CD14-positive monocyte (primary cell): Measurements from ENCODE around the gene GPRC5A. TPM values are rescaled to one million over a fixed set of nuclear protein-coding genes. Genes with fewer than 3 reads are reported as not detected.

Experiments used
- DNase-seq, 3 donors: peaks; one replicate each; pipeline ENCODE4 v3.0.0-alpha.2; 2011 to 2022
- H2AFZ ChIP-seq: 2 replicates; pipeline ENCODE4 v1.6.0; 2012; ENCODE audit warnings: mild to moderate bottlenecking, low read depth, low read length, inconsistent platforms; ENCODE audit not compliant: insufficient read depth, poor library complexity, severe bottlenecking
- H3K27ac ChIP-seq, 2 donors: 1 replicate in 1 of 2; 2 replicates in 1 of 2; pipeline ENCODE4 v1.5.1; 2012 to 2013; ENCODE audit warnings: low read length in 2 of 2, control low read depth in 1 of 2, inconsistent platforms in 1 of 2, low read depth in 1 of 2, mild to moderate bottlenecking in 1 of 2
- H3K27me3 ChIP-seq, 2 donors: one replicate each; pipeline versions ENCODE4 v1.6.0 to v1.6.1; 2011 to 2013; ENCODE audit warnings: low read length in 2 of 2; ENCODE audit not compliant: control insufficient read depth in 2 of 2, insufficient read depth in 2 of 2
- H3K36me3 ChIP-seq, 2 donors: replicated peaks in 1 of 2; 1 replicate in 1 of 2; 2 replicates in 1 of 2; pipeline versions ENCODE4 v1.5.1 to v1.6.1; 2012 to 2013; ENCODE audit warnings: low read length in 2 of 2, control low read depth in 1 of 2, inconsistent platforms in 1 of 2, mild to moderate bottlenecking in 1 of 2; ENCODE audit not compliant: insufficient read depth in 2 of 2, control insufficient read depth in 1 of 2
- H3K4me1 ChIP-seq, 2 donors: 1 replicate in 1 of 2; 2 replicates in 1 of 2; pipeline versions ENCODE4 v1.5.1 to v1.6.1; 2012 to 2013; ENCODE audit warnings: low read length in 2 of 2, control low read depth in 1 of 2, inconsistent platforms in 1 of 2, mild to moderate bottlenecking in 1 of 2, moderate library complexity in 1 of 2; ENCODE audit not compliant: insufficient read depth in 2 of 2, control insufficient read depth in 1 of 2
- H3K4me2 ChIP-seq: replicated peaks from 2 replicates; pipeline ENCODE3; 2012; ENCODE audit warnings: low read length, moderate library complexity, mild to moderate bottlenecking; ENCODE audit not compliant: poor library complexity, severe bottlenecking; ENCODE audit errors: extremely low read depth
- H3K4me3 ChIP-seq, 3 experiments: fragments of 200-600 bp in 1 of 3; sonication (generic) in 1 of 3; replicated peaks in 1 of 3; 1 replicate in 2 of 3; 2 replicates in 1 of 3; pipeline ENCODE4 v1.5.1; 2011 to 2013; ENCODE audit warnings: low read length in 3 of 3, mild to moderate bottlenecking in 3 of 3, control low read depth in 2 of 3, low read depth in 2 of 3, inconsistent platforms in 1 of 3, moderate library complexity in 1 of 3
- H3K79me2 ChIP-seq: 2 replicates; pipeline ENCODE4 v1.6.0; 2012; ENCODE audit warnings: mild to moderate bottlenecking, control low read depth, inconsistent platforms, low read length, moderate library complexity; ENCODE audit not compliant: insufficient read depth
- H3K9ac ChIP-seq: 2 replicates; pipeline ENCODE4 v1.6.0; 2017; ENCODE audit warnings: low read length, mild to moderate bottlenecking; ENCODE audit not compliant: insufficient read depth, poor library complexity, severe bottlenecking
- H3K9me3 ChIP-seq, 2 donors: replicated peaks in 1 of 2; 1 replicate in 1 of 2; 2 replicates in 1 of 2; pipeline versions ENCODE4 v1.5.1 to v1.6.1; 2012 to 2013; ENCODE audit warnings: low read length in 2 of 2, control low read depth in 1 of 2; ENCODE audit not compliant: control insufficient read depth in 1 of 2, insufficient read depth in 1 of 2
- H4K20me1 ChIP-seq: 2 replicates; pipeline ENCODE4 v1.6.0; 2012; ENCODE audit warnings: mild to moderate bottlenecking, low read length, control low read depth, moderate library complexity; ENCODE audit not compliant: insufficient read depth
- H3K27ac Mint-ChIP-seq, 7 donors: one replicate each; pipeline ENCODE4 v1.8.0; 2020; ENCODE audit warnings: mild to moderate bottlenecking in 7 of 7, mixed read lengths in 7 of 7, moderate library complexity in 6 of 7, inconsistent platforms in 2 of 7
- H3K27me3 Mint-ChIP-seq, 3 donors: one replicate each; pipeline ENCODE4 v1.8.0; 2021 to 2022; ENCODE audit warnings: low read depth in 3 of 3, mild to moderate bottlenecking in 3 of 3, mixed read lengths in 3 of 3, moderate library complexity in 3 of 3, inconsistent platforms in 1 of 3
- H3K36me3 Mint-ChIP-seq, 2 donors: one replicate each; pipeline ENCODE4 v1.8.0; 2020; ENCODE audit warnings: mixed read lengths in 2 of 2, inconsistent platforms in 1 of 2, mild to moderate bottlenecking in 1 of 2
- H3K4me1 Mint-ChIP-seq: one replicate; pipeline ENCODE4 v1.8.0; 2020; ENCODE audit warnings: mild to moderate bottlenecking, mixed read lengths
- H3K4me3 Mint-ChIP-seq, 2 donors: one replicate each; pipeline ENCODE4 v1.8.0; 2020; ENCODE audit warnings: mild to moderate bottlenecking in 2 of 2, mixed read lengths in 2 of 2, moderate library complexity in 1 of 2
- H3K9me3 Mint-ChIP-seq, 7 donors: one replicate each; pipeline ENCODE4 v1.8.0; 2020 to 2022; ENCODE audit warnings: mixed read lengths in 7 of 7, mild to moderate bottlenecking in 6 of 7, moderate library complexity in 6 of 7, inconsistent platforms in 2 of 7
- CTCF ChIP-seq: fragments of 200-600 bp; IDR thresholded peaks from one replicate; pipeline ENCODE4 v1.8.0; 2022; ENCODE audit warnings: antibody characterized with exemption, mild to moderate bottlenecking
- WGBS: methylation state at CpG from one replicate; pipeline ENCODE4 v1.1.5; 2013; ENCODE audit warnings: missing lambda C conversion rate; ENCODE audit not compliant: insufficient coverage; 5-methylcytosine and 5-hydroxymethylcytosine counted together
- intact Hi-C, 2 donors: fragments of 100-400 bp; cut with micrococcal nuclease; formaldehyde crosslinking; loops; one replicate each; pipeline versions ENCODE4 v1.15.0 to v1.15.1; 2023
- polyA plus RNA-seq, 3 donors: library from polyadenylated mRNA; depleted of rRNA in 1 of 3; unstranded in 2 of 3; stranded (reverse) in 1 of 3; fragments of 300-500 nt in 2 of 3; fragments of >200 nt in 1 of 3; fragmentation: Illumina TruSeq in 2 of 3; gene quantifications; 1 replicate in 2 of 3; 2 replicates in 1 of 3; pipeline ENCODE4 v1.2.3, GENCODE V29; 2012 to 2021

GPRC5A gene
- polyA plus RNA-seq, 3 donors: 0.43 TPM; not detected in 2

- no CpG with 5 or more reads among the region's 1 CpG for WGBS
- no peaks in the 10 kb centered on the region for H3K9me3 ChIP-seq
- H3K9me3 Mint-ChIP-seq: peaks cover 0 to 8% (median 0%) of the 10 kb centered on the region in 7 donors
- no peaks in the 10 kb centered on the region for H4K20me1 ChIP-seq
- no peak overlapping the region for H3K27ac Mint-ChIP-seq
- no peak overlapping the region for H3K27ac ChIP-seq
- no peak overlapping the region for H3K4me2 ChIP-seq
- no peaks in the 10 kb centered on the region for H3K4me1 Mint-ChIP-seq
- H3K27me3 ChIP-seq: no peaks in the 10 kb centered on the region
- H3K79me2 ChIP-seq: no peaks in the 10 kb centered on the region
- no peak overlapping the region for H3K4me3 Mint-ChIP-seq
- H3K4me3 ChIP-seq: no peak overlapping the region
- H3K36me3 ChIP-seq: no peaks in the 10 kb centered on the region
- H2AFZ ChIP-seq: no peak overlapping the region
- H3K36me3 Mint-ChIP-seq: peaks cover 0 to 1% of the 10 kb centered on the region in 2 donors
- H3K9ac ChIP-seq: no peak overlapping the region
- H3K27me3 Mint-ChIP-seq: peaks cover 0 to 2% (median 2%) of the 10 kb centered on the region in 3 donors
- intact Hi-C loops: no loop called here
- TF ChIP-seq CTCF: no peak
- DNase-seq: no peak
- H3K4me1 ChIP-seq: no peaks in the 10 kb centered on the region
Observed at GRCh38 chr12:12925388-12925787, 34.0 kb downstream of the GPRC5A start.

- no peaks in the 10 kb centered on the region for H3K4me1 ChIP-seq
- no peak overlapping the region for H2AFZ ChIP-seq
- no peak overlapping the region for H3K4me3 Mint-ChIP-seq
- H3K36me3 Mint-ChIP-seq: peaks cover 0 to 2% of the 10 kb centered on the region in 2 donors
- no peaks in the 10 kb centered on the region for H4K20me1 ChIP-seq
- WGBS: 97% methylated on average over 8 of the region's 18 CpGs
- no peaks in the 10 kb centered on the region for H3K9me3 ChIP-seq
- TF ChIP-seq CTCF: no peak
- no peak overlapping the region for H3K27ac Mint-ChIP-seq
- H3K4me2 ChIP-seq: no peak overlapping the region
- H3K9ac ChIP-seq: no peak overlapping the region
- H3K4me1 Mint-ChIP-seq: no peaks in the 10 kb centered on the region
- H3K79me2 ChIP-seq: no peaks in the 10 kb centered on the region
- H3K9me3 Mint-ChIP-seq: peaks cover 0 to 8% (median 0%) of the 10 kb centered on the region in 7 donors
- no peaks in the 10 kb centered on the region for H3K36me3 ChIP-seq
- no peak for DNase-seq
- no peaks in the 10 kb centered on the region for H3K27me3 ChIP-seq
- peaks cover 0 to 2% (median 2%) of the 10 kb centered on the region in 3 donors for H3K27me3 Mint-ChIP-seq
- no peak overlapping the region for H3K4me3 ChIP-seq
- no peak overlapping the region for H3K27ac ChIP-seq
- intact Hi-C loops: no loop called here
Observed at GRCh38 chr12:12926571-12927071, 35.3 kb downstream of the GPRC5A start.
